ENCODE measurements around the gene CDK17. TPM values are rescaled to one million over a fixed set of nuclear protein-coding genes. Genes with fewer than 3 reads are reported as not detected.

The CDK17 gene
- total RNA-seq, 1 experiment from 2014 or later = 23.9 TPM

GRCh38 chr12:96371138-96371789, 29.0 kb downstream of the CDK17 start:
- POLR2A ChIA-PET (ENCODE audit: unreplicated experiment) = no interaction called here
- CTCF ChIA-PET = no interaction called here
- Histone ChIP-seq H3K9me3 (ENCODE audit: low read length) (no peaks in the 10 kb centered on the region), H3K4me3 (ENCODE audit: low read length) (no peak overlapping the region), H3K4me1 (ENCODE audit: insufficient read depth, low read length) (no peaks in the 10 kb centered on the region), H4K20me1 (ENCODE audit: low read length) (peaks cover 22% of the 10 kb centered on the region; the same call in 1 of the 2 replicates), H2AFZ (ENCODE audit: low read length) (no peak overlapping the region), H3K79me2 (ENCODE audit: low read length) (peaks cover 97% of the 10 kb centered on the region), H3K27me3 (ENCODE audit: low read length) (no peaks in the 10 kb centered on the region), H3K9ac (ENCODE audit: low read length) (no peak overlapping the region), H3K27ac (ENCODE audit: low read length) (no peak overlapping the region), H3K36me3 (ENCODE audit: low read depth, low read length) (no peaks in the 10 kb centered on the region), H3F3A (ENCODE audit: low read length, unreplicated experiment) (no peaks in the 10 kb centered on the region), H3K9me2 (replicated peaks; ENCODE audit: low read length) (no peaks in the 10 kb centered on the region), H3K4me2 (ENCODE audit: low read length) (no peak overlapping the region)
- intact Hi-C loops (cut with micrococcal nuclease) = no loop called here
- TF ChIP-seq EZH2phosphoT487 (IDR thresholded peaks at IDR 0.05; ENCODE audit: borderline replicate concordance, low read length) = no peak
- TF ChIP-seq CTCF (conservative IDR thresholded peaks at IDR 0.05; ENCODE audit: low read depth, low read length) = no peak
- TF ChIP-seq EZH2 (IDR thresholded peaks at IDR 0.05; ENCODE audit: low read length, unreplicated experiment) = no peak
- no peak for DNase-seq
- no TSS peak for BruUV-seq (replicated peaks)
- no peak for ATAC-seq

- TF ChIP-seq CTCF (conservative IDR thresholded peaks at IDR 0.05; ENCODE audit: low read depth, low read length) (no peak), EZH2phosphoT487 (IDR thresholded peaks at IDR 0.05; ENCODE audit: borderline replicate concordance, low read length) (no peak), EZH2 (IDR thresholded peaks at IDR 0.05; ENCODE audit: low read length, unreplicated experiment) (no peak)
- POLR2A ChIA-PET (ENCODE audit: unreplicated experiment) = no interaction called here
- no peak overlapping the region for H3K9ac ChIP-seq (ENCODE audit: low read length)
- H3K4me2 ChIP-seq (ENCODE audit: low read length) = no peak overlapping the region
- CTCF ChIA-PET = no interaction called here
- BruUV-seq (replicated peaks) = no TSS peak
- H3K4me1 ChIP-seq (ENCODE audit: insufficient read depth, low read length) = peaks cover 9% of the 10 kb centered on the region; the same call in 1 of the 2 replicates
- H3K9me2 ChIP-seq (replicated peaks; ENCODE audit: low read length) = no peaks in the 10 kb centered on the region
- no peak overlapping the region for H3K27ac ChIP-seq (ENCODE audit: low read length)
- ATAC-seq (no peak), DNase-seq (no peak)
- no peaks in the 10 kb centered on the region for H3K9me3 ChIP-seq (ENCODE audit: low read length)
- H3K79me2 ChIP-seq (ENCODE audit: low read length) = peaks cover 97% of the 10 kb centered on the region
- no peaks in the 10 kb centered on the region for H3F3A ChIP-seq (ENCODE audit: low read length, unreplicated experiment)
- no peaks in the 10 kb centered on the region for H3K36me3 ChIP-seq (ENCODE audit: low read depth, low read length)
- no peak overlapping the region for H3K4me3 ChIP-seq (ENCODE audit: low read length)
- intact Hi-C loops (cut with micrococcal nuclease) = no loop called here
- H4K20me1 ChIP-seq (ENCODE audit: low read length) = 0 out of 2 replicates have a peak, but pooled peaks cover 16% of the 10 kb centered on the region
- no peak overlapping the region for H2AFZ ChIP-seq (ENCODE audit: low read length)
- H3K27me3 ChIP-seq (ENCODE audit: low read length) = no peaks in the 10 kb centered on the region
These were observed 31.6 kb downstream of the CDK17 start for GRCh38 chr12:96368687-96369086.

GRCh38 chr12:96368233-96368632, 32.0 kb downstream of the CDK17 start:
- ATAC-seq = no peak

More at GRCh38 chr12:96368233-96368632, 32.0 kb downstream of the CDK17 start:
- no TSS peak for BruUV-seq (replicated peaks)
- Histone ChIP-seq H3K9me3 (ENCODE audit: low read length) (no peaks in the 10 kb centered on the region), H3K27ac (ENCODE audit: low read length) (no peak overlapping the region), H3F3A (ENCODE audit: low read length, unreplicated experiment) (no peaks in the 10 kb centered on the region), H2AFZ (ENCODE audit: low read length) (no peak overlapping the region), H3K27me3 (ENCODE audit: low read length) (no peaks in the 10 kb centered on the region), H3K4me3 (ENCODE audit: low read length) (no peak overlapping the region), H3K79me2 (ENCODE audit: low read length) (peaks cover 97% of the 10 kb centered on the region), H3K4me2 (ENCODE audit: low read length) (no peak overlapping the region), H3K4me1 (ENCODE audit: insufficient read depth, low read length) (peaks cover 9% of the 10 kb centered on the region; the same call in 1 of the 2 replicates), H3K9me2 (replicated peaks; ENCODE audit: low read length) (no peaks in the 10 kb centered on the region), H3K9ac (ENCODE audit: low read length) (no peak overlapping the region), H4K20me1 (ENCODE audit: low read length) (0 out of 2 replicates have a peak, but pooled peaks cover 16% of the 10 kb centered on the region), H3K36me3 (ENCODE audit: low read depth, low read length) (no peaks in the 10 kb centered on the region)
- intact Hi-C loops (cut with micrococcal nuclease) = no loop called here
- TF ChIP-seq EZH2 (IDR thresholded peaks at IDR 0.05; ENCODE audit: low read length, unreplicated experiment) = no peak
- TF ChIP-seq EZH2phosphoT487 (IDR thresholded peaks at IDR 0.05; ENCODE audit: borderline replicate concordance, low read length) = no peak
- TF ChIP-seq CTCF (conservative IDR thresholded peaks at IDR 0.05; ENCODE audit: low read depth, low read length) = no peak
- ChIA-PET POLR2A (ENCODE audit: unreplicated experiment) (no interaction called here), CTCF (no interaction called here)
- no peak for DNase-seq

Measured in PC-3 (cell line).